T follicular helper cell (primary cell): ENCODE results near the gene ITFG1.
A peak's percentile ranks its signal among the peaks of the same experiment; 100 is the strongest.
"Not testable (repeated sequence)": the region's sequence is repeated elsewhere in the genome, so short reads cannot be mapped to it uniquely, and the experiment has no call there.

Experiments
- DNase-seq: peaks from one replicate; pipeline ENCODE4 v3.0.0-alpha.2; 2020; ENCODE audit warnings: low read depth

Gene ITFG1

DNA sequence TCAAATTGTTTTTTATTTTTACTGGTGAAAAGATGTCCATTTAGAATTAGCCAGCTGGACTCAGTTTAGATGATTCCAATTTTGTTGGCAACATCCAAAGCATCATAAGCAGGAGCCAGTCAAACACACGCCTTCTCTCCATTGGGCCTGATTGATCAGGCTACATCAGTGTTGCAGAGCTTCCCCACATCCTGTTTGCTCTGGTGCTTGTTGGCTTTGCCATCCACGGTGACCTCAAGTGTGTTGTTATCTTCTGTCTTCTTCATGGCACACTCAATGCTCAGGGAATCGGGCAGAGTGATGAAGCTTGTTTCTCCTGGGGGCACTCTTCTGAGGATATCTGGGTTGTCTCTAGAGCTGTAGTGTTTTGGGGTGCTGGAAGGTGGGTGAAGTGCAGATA lies 310.8 kb downstream of the ITFG1 start:
- no peak for DNase-seq

DNA sequence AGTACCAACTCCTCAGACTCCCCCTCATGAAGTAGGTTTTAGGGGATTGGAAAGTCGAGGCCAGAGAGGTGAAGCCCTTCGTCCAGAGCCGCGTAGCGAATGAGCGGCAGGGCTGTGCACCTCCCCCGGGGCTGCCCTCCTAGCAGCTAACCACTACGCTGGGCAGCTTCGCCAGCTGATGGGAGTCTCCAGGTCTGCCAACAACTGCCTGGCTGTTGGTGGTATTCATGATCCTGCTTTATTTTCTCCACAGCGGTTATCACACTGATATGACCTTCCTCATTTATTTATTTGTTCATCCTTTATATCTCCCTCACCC lies 316.3 kb downstream of the ITFG1 start:
- no peak for DNase-seq

DNA sequence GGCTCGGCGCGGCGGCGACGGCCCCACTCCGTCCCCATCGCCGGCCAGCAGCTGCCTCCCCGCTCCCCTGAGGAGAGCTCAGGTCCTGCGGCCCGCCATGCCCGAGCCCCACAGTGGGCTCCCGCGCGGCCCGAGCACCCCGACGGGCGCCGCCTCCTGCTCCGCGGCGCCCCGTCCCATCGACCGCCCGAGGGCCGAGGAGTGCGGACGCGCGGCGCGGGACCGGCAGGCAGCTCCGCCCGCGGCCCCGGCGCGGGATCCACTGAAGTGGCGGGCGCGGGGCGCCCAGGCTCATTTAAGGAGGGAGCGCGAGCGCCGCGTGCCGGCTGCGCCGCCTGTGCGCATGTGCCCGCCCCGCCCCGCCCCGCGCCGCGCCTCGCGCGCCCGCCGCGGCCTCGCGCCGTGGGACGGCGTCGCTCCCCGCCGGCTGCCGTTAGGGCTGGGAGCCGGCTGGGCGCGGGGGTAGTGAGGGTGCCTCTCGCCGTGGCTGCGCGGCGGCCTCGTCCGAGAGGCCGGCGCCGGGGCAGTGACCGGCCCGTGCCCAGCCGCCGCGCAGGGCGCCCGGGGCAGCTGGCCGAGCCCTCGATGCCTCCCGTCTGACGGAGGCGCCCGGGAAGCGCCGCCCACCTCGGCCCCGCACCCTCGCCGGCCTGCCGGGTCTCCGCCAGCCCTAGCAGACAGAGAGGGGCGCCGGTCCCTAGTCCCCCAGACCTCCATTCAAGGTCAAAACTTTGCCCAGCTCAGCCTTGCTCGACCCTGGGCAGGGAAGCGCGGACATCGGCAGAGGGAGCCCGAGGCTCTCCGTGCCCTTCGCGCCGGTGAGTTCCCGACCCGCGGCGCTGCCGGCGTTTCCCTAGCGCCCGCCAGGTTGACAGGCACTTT lies 316.9 kb downstream of the ITFG1 start, which contains the start of gene NETO2:
NETO2 (minus strand) TSS at position 269 of the 882 bp plus-strand sequence. CDS start 333 bp downstream, outside the sequence.
- peak; percentile 59 for DNase-seq

- DNase-seq, result peak; percentile 42
Measured at GRCh38 chr16:47142821-47143676, 317.8 kb downstream of the ITFG1 start.

DNA sequence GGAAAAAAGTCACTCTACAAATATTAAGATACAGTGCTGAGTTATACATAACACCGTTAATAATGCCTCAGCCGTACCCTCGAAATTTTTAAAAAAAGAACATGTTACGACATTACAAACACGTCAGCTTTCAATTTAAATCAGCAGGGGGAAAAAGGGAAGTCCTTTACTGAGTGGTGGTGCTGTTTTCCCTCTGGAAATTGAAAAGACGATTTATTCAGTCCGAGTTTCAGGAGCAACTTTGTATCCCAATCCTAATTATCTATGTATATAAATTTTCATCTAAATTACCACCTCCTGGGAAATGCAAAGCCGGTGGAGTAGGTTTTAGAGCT lies 318.4 kb downstream of the ITFG1 start:
- no peak for DNase-seq

GRCh38 chr16:47141773-47142485 lies 318.9 kb downstream of the ITFG1 start:
- peak; percentile 78 for DNase-seq

- DNase-seq, result no peak
Measured at GRCh38 chr16:47140686-47141085, 320.2 kb downstream of the ITFG1 start.

GRCh38 chr16:47139561-47140185 lies 321.2 kb downstream of the ITFG1 start:
- DNase-seq, result no peak

GRCh38 chr16:47137925-47138324 lies 322.9 kb downstream of the ITFG1 start:
- not testable (repeated sequence) for DNase-seq

DNA sequence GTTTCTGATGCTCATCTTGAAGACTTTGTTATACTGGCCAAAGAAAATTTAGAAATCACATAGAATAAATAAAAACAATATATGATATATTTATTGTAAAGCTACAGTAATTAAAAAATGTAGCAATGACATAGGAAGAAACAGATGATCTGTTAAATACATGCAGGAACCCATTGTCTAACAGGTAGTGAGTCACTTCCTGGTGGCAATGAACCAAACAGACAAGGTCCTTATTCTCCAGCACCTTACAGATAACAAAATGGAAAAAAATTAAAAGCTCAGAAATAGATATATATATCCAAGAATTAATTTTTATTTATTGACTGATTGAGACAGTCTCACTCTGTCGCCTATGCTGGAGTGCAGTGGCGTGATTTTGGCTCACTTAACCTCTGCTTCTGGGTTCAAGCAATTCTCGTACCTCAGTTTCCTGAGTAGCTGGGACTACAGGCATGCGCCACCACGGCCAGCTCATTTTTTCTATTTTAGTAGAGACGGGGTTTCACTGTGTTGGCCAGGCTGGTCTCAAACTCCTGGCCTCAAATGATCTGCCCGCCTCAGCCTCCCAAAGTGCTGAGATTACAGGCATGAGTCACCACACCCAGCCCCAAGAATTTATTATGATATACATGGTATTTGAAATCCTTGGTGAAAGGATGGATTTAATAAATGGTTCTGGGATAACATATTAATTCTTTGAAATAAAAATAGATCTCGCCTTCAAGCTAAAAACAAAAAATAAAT lies 324.6 kb downstream of the ITFG1 start:
- no peak for DNase-seq

- no peak for DNase-seq
Measured at GRCh38 chr16:47134550-47134949, 326.3 kb downstream of the ITFG1 start.

GRCh38 chr16:47132308-47132707 lies 328.6 kb downstream of the ITFG1 start:
- no peak for DNase-seq

- no peak for DNase-seq
Measured at GRCh38 chr16:47129755-47130435, 331.0 kb downstream of the ITFG1 start.

GRCh38 chr16:47127541-47127940 lies 333.3 kb downstream of the ITFG1 start:
- no peak for DNase-seq

DNA sequence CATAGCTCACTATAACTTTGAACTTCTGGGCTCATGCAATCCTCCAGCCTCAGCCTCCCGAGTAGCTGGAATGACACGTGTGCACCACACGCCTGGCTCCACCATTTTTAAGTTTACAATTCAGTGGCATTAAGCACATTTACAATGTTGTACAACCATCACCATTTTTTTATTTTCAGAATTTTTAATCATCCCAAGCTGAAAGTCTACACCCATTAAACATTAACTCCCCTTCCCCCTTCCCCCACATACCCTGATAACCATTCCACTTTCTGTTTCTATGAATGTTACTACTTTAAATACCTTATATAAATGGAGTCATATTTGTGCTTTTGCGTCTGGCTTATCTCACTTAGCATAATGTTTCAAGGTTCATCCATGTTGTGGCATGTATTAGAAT lies 335.1 kb downstream of the ITFG1 start:
- no peak for DNase-seq

- no peak for DNase-seq
Measured at GRCh38 chr16:47113130-47113529, 347.7 kb downstream of the ITFG1 start.

- no peak for DNase-seq
Measured at GRCh38 chr16:47110939-47111338, 349.9 kb downstream of the ITFG1 start.

GRCh38 chr16:47109361-47109760 lies 351.5 kb downstream of the ITFG1 start:
- DNase-seq, result no peak
